Lung (tissue), 12 donors: Measurements from ENCODE around the gene DOCK3. TPM values are rescaled to one million over a fixed set of nuclear protein-coding genes. Genes with fewer than 3 reads are reported as not detected.

Source experiments
- ATAC-seq: fragments of 200-7000 bp; cut with Tn5 transposase; one replicate; pipeline ENCODE4 v1.9.1; 2020; ENCODE audit warnings: moderate number of reproducible peaks; ENCODE audit not compliant: insufficient read depth, low FRiP score
- DNase-seq, 3 donors: peaks; one replicate each; pipeline ENCODE4 v3.0.0-alpha.2; 2013 to 2017
- H3K27ac ChIP-seq, 2 donors: one replicate each; pipeline ENCODE4 v1.5.1; 2013; ENCODE audit warnings: mild to moderate bottlenecking in 2 of 2, moderate library complexity in 2 of 2, control low read depth in 1 of 2, inconsistent platforms in 1 of 2, low read depth in 1 of 2, low read length in 1 of 2
- H3K27me3 ChIP-seq, 3 donors: one replicate each; pipeline ENCODE4 v1.5.1; 2013; ENCODE audit warnings: low read length in 2 of 3; ENCODE audit not compliant: control insufficient read depth in 3 of 3, insufficient read depth in 3 of 3
- H3K36me3 ChIP-seq, 4 donors: one replicate each; pipeline ENCODE4 v1.5.1; 2013; ENCODE audit warnings: low read length in 4 of 4, mild to moderate bottlenecking in 1 of 4, moderate library complexity in 1 of 4; ENCODE audit not compliant: control insufficient read depth in 4 of 4, insufficient read depth in 4 of 4
- H3K4me1 ChIP-seq, 5 donors: one replicate each; pipeline ENCODE4 v1.5.1; 2013; ENCODE audit warnings: low read length in 5 of 5, mild to moderate bottlenecking in 2 of 5, moderate library complexity in 1 of 5; ENCODE audit not compliant: control insufficient read depth in 5 of 5, insufficient read depth in 5 of 5
- H3K4me3 ChIP-seq: one replicate; pipeline ENCODE4 v1.5.1; 2013; ENCODE audit warnings: mild to moderate bottlenecking, control low read depth, moderate library complexity
- H3K9ac ChIP-seq, 2 donors: one replicate each; pipeline ENCODE4 v1.5.1; 2013; ENCODE audit warnings: low read length in 2 of 2, control low read depth in 1 of 2; ENCODE audit not compliant: insufficient read depth in 1 of 2
- H3K9me3 ChIP-seq, 4 donors: one replicate each; pipeline ENCODE4 v1.5.1; 2013; ENCODE audit warnings: low read length in 3 of 4, mild to moderate bottlenecking in 1 of 4, moderate library complexity in 1 of 4; ENCODE audit not compliant: control insufficient read depth in 4 of 4, insufficient read depth in 3 of 4
- CTCF ChIP-seq: IDR thresholded peaks from 2 replicates; pipeline ENCODE4 v1.5.1; 2012; ENCODE audit warnings: mild to moderate bottlenecking; ENCODE audit errors: control extremely low read depth, extremely low read depth
- WGBS, 2 donors: extraction: QIAGEN DNeasy Blood & Tissue Kit; methylation state at CpG; one replicate each; pipeline ENCODE4 v1.1.7; 2013; 5-methylcytosine and 5-hydroxymethylcytosine counted together
- polyA plus RNA-seq, 2 donors: library from polyadenylated mRNA; stranded (reverse); fragments of 200-250 nt; gene quantifications; one replicate each; pipeline ENCODE4 v1.2.1, GENCODE V29; 2013
- total RNA-seq, 2 donors: library from RNA; depleted of rRNA in 1 of 2; stranded (reverse); fragments of >200 nt in 1 of 2; gene quantifications; one replicate each; pipeline ENCODE4 v1.2.1, GENCODE V29; 2014 to 2021
- donor health status: control.
- donor health status: control.
- donor health status: Bipolar disorder and iron deficiency.
- donor health status: healthy.
- donor health status: DM: yes; HTN: yes; CAD: no.

The DOCK3 gene
- total and polyA plus RNA-seq, 4 donors = 0.06 to 1.4 (median 0.34) TPM

GRCh38 chr3:50816894-50817293 is 142.2 kb downstream of the DOCK3 start:
- H3K4me3 ChIP-seq = no peak overlapping the region
- H3K9ac ChIP-seq = no peak overlapping the region
- TF ChIP-seq CTCF = no peak
- DNase-seq (no peak), ATAC-seq (no peak)
- no peaks in the 10 kb centered on the region for H3K9me3 ChIP-seq
- 54 to 64% methylated on average over 3 of the region's 3 CpGs for WGBS, 2 donors
- H3K36me3 ChIP-seq = no peaks in the 10 kb centered on the region
- H3K27me3 ChIP-seq = no peaks in the 10 kb centered on the region
- peaks cover 0 to 6% (median 0%) of the 10 kb centered on the region in 5 donors for H3K4me1 ChIP-seq
- H3K27ac ChIP-seq = no peak overlapping the region

- Histone ChIP-seq H3K4me3 (no peak overlapping the region), H3K4me1 (peaks cover 0 to 6% (median 0%) of the 10 kb centered on the region in 5 donors), H3K36me3 (no peaks in the 10 kb centered on the region), H3K27ac (no peak overlapping the region), H3K9ac (no peak overlapping the region), H3K9me3 (no peaks in the 10 kb centered on the region), H3K27me3 (no peaks in the 10 kb centered on the region)
- TF ChIP-seq CTCF = no peak
- ATAC-seq (no peak), DNase-seq (no peak)
- WGBS, 2 donors = 51 to 59% methylated on average over 3 of the region's 3 CpGs
Observed at GRCh38 chr3:50817756-50818529, 143.2 kb downstream of the DOCK3 start.

DNA sequence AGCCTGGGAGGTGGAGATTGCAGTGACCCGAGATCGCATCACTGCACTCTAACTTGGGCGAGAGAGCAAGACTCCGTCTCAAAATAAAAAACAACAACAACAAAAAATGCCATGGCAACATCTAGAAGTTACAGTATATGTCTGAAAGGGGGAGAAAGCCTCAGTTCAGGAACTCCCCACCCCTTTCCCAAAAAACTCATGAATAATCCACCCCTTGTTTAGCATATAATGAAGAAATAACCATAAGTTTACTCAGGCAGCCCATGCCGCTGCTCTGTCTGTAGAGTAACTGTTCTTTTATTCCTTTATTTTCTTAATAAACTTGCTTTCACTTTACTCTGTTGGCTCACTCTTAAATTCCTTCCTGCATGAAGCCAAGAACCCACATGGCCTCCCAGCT is 145.2 kb downstream of the DOCK3 start:
- no peak for ATAC-seq
- WGBS, 2 donors = 93 to 97% methylated on average over 5 of the region's 5 CpGs

More for the DNA sequence above, 145.2 kb downstream of the DOCK3 start:
- Histone ChIP-seq H3K4me1 (peaks cover 0 to 6% (median 0%) of the 10 kb centered on the region in 5 donors), H3K27ac (no peak overlapping the region), H3K9me3 (no peaks in the 10 kb centered on the region), H3K27me3 (no peaks in the 10 kb centered on the region), H3K9ac (no peak overlapping the region), H3K4me3 (no peak overlapping the region), H3K36me3 (no peaks in the 10 kb centered on the region)
- no peak for TF ChIP-seq CTCF
- no peak for DNase-seq
